Measurements from ENCODE around the gene RAB25.
"Not testable (repeated sequence)": the region's sequence is repeated elsewhere in the genome, so short reads cannot be mapped to it uniquely, and the experiment has no call there.

The RAB25 gene

GRCh38 chr1:156021954-156022353 lies 39.0 kb upstream of the RAB25 start:
- no peak for DNase-seq (ENCODE audit: extremely low read depth, low read depth)
- TF ChIP-seq CTCF (IDR thresholded peaks at IDR 0.05; ENCODE audit: low read depth, low read length): no peak

- TF ChIP-seq CTCF (IDR thresholded peaks at IDR 0.05; ENCODE audit: low read depth, low read length): no peak
- DNase-seq (ENCODE audit: extremely low read depth, low read depth): no peak
Observed at GRCh38 chr1:156024801-156025200, 36.2 kb upstream of the RAB25 start.

GRCh38 chr1:156025876-156026275 lies 35.1 kb upstream of the RAB25 start:
- no peak for DNase-seq (ENCODE audit: extremely low read depth, low read depth)
- TF ChIP-seq CTCF (IDR thresholded peaks at IDR 0.05; ENCODE audit: low read depth, low read length): peak; percentile 56

- no peak for DNase-seq (ENCODE audit: extremely low read depth, low read depth)
- TF ChIP-seq CTCF (IDR thresholded peaks at IDR 0.05; ENCODE audit: low read depth, low read length): no peak
Observed at GRCh38 chr1:156026588-156026987, 34.4 kb upstream of the RAB25 start.

- TF ChIP-seq CTCF (IDR thresholded peaks at IDR 0.05; ENCODE audit: low read depth, low read length): no peak
- DNase-seq (ENCODE audit: extremely low read depth, low read depth): no peak
Observed at GRCh38 chr1:156033011-156033410, 27.9 kb upstream of the RAB25 start.

GRCh38 chr1:156034991-156035390 lies 26.0 kb upstream of the RAB25 start:
- DNase-seq (ENCODE audit: extremely low read depth, low read depth): not testable (repeated sequence)

- DNase-seq (ENCODE audit: extremely low read depth, low read depth): no peak
- TF ChIP-seq CTCF (IDR thresholded peaks at IDR 0.05; ENCODE audit: low read depth, low read length): no peak
Observed at GRCh38 chr1:156042828-156043227, 18.1 kb upstream of the RAB25 start.

- no peak for TF ChIP-seq CTCF (IDR thresholded peaks at IDR 0.05; ENCODE audit: low read depth, low read length)
- no peak for DNase-seq (ENCODE audit: extremely low read depth, low read depth)
Observed at GRCh38 chr1:156045076-156045475, 15.9 kb upstream of the RAB25 start.

Data from AG09319 (cell line).